GM12872 (cell line): Measurements from ENCODE around the gene CEBPZOS.

Experiments
- TF ChIP-seq, protein P1 (sequence below): IDR thresholded peaks from 3 replicates; pipeline ENCODE4 v1.5.1; 2011; ENCODE audit warnings: low read depth, mild to moderate bottlenecking, low read length, moderate library complexity; ENCODE audit not compliant: insufficient read depth

The CEBPZOS gene

GRCh38 chr2:37250869-37251740 lies 54.8 kb downstream of the CEBPZOS start:
- TF ChIP-seq, protein P1, sequence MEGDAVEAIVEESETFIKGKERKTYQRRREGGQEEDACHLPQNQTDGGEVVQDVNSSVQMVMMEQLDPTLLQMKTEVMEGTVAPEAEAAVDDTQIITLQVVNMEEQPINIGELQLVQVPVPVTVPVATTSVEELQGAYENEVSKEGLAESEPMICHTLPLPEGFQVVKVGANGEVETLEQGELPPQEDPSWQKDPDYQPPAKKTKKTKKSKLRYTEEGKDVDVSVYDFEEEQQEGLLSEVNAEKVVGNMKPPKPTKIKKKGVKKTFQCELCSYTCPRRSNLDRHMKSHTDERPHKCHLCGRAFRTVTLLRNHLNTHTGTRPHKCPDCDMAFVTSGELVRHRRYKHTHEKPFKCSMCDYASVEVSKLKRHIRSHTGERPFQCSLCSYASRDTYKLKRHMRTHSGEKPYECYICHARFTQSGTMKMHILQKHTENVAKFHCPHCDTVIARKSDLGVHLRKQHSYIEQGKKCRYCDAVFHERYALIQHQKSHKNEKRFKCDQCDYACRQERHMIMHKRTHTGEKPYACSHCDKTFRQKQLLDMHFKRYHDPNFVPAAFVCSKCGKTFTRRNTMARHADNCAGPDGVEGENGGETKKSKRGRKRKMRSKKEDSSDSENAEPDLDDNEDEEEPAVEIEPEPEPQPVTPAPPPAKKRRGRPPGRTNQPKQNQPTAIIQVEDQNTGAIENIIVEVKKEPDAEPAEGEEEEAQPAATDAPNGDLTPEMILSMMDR, result no peak
